Astrocyte of the hippocampus (primary cell): ENCODE results near the gene BTBD6.

Experiments used
- DNase-seq: peaks from one replicate; pipeline ENCODE4 v3.0.0; 2011; ENCODE audit warnings: low read depth, low spot score

The BTBD6 gene

DNA sequence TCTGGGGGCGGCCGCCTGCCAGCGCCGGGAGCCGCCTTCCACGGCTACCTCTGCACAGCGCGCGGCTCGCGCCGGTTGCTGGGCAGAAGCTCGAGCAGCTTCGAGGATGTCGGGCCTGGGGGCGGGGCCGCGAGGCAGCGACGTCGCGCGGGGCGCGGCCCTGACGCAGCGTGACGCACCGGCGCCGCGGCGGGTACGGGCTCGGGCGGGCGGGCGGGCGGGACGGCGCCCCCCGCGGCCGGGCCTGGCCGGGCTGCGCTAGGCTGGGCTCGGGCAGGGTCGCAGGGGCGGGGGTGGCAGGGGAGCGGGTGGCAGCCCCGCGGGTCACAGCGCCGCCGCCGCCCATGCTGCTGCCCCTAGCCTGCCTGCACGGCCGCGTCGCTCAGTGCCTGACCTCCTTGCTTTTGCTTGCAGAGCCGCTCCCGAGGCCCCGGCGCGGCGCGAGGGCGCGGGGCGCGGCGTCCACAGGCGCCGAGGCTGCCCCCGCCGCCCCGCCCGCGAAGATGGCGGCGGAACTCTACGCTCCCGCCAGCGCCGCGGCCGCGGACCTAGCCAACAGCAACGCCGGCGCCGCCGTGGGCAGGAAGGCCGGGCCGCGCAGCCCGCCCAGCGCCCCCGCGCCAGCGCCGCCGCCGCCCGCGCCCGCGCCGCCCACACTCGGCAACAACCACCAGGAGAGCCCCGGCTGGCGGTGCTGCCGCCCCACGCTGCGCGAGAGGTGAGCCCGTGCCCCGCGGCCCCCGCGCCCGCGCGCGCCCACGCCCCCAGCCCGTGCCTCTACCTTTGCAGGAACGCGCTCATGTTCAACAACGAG, at the start of gene BTBD6:
Gene BTBD6, plus strand, starts transcription at position 166 of the 814 bp plus-strand sequence. Its CDS starts 179 bp downstream, at position 345.
- peak; percentile 97 for DNase-seq

DNA sequence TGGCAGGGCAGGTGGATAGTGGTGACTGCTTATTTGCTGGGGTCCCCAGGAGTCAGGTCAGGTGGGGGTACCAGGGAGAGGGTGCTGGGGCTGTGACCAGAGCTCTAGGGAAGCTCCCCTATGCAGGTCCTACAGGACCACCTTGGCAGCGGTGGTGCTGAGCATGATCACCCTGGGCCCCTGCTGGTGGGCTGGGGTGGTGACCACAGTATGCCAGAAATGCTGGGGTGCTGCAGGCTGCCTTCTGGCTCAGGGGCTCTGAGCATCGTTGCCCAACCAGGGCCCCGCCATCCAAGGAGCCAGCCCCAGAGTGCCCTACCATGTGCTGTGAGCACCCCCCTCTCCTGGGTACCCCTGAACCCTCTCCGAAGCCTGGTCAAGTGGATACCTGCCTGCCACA, 49.7 kb upstream of the BTBD6 start:
- DNase-seq: no peak

DNA sequence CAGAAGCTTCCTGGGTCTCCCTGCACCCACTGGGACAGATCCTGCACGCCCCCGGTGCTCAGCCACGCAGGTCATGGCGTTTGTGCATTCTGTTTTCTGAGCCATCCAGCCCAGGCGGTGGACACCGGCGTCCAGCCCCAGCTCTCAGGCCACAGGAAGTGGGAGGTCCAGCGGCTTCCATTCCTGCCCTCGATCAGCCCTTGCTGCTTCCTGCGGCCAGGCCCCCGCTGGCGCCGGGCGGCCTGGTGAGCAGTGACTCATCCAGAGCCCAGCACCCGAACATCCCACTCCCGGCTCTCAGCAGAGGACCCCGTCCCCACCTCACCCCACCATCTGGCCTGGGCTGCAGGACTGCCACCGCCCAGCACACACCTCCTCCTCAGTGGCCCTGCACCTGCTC, 49.2 kb upstream of the BTBD6 start:
- no peak for DNase-seq

DNA sequence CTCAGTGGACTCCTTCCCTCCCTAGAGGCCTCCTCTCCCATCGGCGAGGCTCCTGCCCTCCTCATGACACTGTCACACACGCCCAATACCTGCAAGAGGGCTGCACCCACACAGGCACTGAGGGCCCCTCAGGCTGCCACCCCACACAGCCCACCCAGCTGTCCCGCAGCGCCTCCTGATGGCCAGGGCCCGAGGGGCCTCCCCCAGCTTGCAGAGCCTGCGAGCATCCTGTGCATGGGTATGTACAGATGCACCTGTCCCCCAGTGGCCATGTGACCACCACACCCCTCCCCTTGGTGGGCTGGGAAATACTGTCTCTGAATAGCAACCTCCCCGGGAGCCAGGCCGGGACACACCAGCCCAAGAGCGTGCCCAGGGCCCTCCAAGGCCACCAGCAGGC, 48.3 kb upstream of the BTBD6 start:
- DNase-seq: no peak

DNA sequence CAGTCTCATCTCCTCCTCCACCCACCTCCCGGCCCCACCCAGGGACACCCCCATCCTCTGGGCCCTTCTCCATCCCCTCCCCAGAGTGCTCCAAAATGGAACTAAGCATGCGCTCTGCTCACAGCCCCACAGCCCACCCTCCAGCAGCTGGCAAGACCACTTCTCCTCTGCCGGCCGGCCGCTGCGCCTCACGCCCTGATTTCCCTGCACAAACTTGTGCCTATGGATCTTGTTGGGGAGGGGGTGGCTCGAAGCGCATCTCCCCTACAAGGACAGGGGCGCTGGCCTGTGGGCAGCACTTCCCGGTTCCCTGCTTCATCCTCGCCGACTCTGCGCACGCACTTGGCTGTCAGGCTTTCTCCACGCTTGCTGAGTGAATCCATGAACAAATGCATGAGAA, 47.7 kb upstream of the BTBD6 start:
- no peak for DNase-seq

DNA sequence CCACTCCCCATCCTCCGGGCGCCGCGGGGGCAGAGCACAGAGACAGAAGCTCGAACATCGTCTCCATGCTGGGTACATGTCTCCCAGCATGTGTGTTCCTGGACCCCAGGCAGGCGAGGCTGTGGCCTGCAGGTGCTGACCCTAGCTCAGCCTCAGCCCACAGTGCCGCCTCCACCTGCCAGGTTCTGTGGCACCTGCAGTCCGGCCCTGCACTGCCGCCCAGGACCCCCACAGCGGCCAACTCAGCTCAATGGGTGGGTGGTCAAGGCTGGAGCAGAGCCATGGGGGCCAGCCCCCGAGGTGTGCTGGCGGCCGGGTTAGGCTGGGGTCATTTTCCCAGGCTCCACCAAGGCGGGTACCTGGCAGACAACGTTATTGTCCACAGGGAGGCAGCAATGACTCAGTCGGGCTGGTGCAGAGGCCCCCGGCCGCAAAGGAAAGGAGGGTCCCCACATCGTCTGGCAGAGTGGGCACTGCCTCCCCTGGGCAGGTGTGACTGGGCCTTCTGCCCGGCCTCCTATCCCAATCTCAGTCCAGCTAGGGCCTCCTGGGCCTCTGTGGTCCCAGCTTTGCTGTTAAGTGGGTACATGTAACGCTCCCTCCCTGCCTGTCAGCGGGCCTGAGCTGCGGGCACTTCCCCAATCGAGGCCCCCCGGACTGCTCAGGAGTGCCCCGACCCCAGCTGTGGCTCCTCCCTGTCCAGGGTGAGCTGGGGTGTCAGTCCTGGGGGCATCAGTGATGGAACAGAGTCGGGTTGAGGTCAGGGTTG, 47.0 kb upstream of the BTBD6 start:
- DNase-seq: no peak

DNA sequence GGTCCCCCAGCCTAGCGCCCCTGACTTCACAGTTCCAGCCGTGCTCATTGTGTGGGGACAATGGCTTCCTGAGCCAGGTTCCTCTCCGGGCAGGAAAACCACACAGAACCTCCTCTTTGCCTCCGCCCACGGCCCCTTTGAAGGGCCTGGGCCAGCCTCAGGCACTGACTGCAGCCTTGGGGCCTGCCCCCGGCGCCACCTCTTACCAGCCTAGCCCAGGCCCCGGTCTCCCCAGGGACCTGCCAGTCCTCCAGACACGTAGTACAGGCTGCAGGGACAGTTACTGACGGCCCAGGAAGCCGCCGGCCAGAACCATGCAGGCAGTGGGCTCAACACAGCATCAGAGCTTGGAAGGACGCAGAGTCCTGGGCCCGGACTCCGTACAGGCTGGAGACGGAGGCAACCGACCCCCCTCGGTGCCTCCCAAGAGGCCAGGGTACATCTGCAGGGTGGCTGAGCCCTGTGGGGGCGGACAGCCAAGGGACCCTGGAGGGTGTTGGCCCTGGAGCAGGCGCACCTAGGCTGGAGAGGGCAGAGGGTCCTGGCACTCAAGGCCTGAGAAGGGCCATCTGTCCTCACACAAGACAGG, 46.3 kb upstream of the BTBD6 start:
- no peak for DNase-seq

DNA sequence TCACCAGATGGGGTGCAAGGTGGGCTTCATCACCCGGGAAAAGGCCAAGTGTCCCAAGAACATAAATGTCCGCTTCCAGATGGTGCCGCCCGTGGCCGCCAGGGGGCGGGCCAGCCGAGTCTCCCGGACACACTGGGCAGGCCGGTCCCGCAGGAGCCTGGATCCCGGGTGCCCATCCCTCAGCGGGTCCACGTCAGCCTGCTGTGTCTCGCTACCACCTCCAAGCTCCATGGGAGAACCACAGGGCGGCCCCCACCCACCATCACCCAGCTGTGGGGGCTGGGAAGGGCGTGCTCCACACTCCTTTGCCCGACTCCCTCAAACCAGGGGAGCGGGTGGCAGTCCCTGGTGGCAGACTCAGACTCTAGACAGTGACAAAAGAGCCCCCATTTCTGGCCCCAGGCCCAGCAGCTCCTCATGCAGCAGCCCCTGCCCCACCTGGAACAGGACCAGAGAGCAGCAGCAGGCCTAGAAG, 45.2 kb upstream of the BTBD6 start:
- peak; percentile 87 for DNase-seq

DNA sequence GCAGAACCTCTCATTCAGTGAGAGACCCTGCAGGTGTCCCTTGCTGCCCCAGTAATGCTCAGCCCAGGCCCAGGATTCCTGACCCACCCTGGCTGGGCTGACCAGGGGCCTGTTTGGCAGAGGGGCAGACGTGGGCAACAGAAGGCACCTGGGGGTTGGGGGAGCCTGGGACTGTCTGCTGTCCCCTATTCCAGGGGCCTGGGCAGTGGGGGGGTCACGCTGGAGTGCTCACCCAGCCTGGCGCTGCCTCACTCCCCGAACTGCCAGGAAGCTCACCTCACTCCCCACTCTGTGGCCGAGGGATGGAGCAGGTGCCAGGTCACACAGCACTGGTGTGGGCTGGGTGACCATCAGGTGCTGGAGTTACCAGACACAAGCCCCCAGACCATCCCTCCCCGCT, 44.6 kb upstream of the BTBD6 start:
- DNase-seq: no peak

DNA sequence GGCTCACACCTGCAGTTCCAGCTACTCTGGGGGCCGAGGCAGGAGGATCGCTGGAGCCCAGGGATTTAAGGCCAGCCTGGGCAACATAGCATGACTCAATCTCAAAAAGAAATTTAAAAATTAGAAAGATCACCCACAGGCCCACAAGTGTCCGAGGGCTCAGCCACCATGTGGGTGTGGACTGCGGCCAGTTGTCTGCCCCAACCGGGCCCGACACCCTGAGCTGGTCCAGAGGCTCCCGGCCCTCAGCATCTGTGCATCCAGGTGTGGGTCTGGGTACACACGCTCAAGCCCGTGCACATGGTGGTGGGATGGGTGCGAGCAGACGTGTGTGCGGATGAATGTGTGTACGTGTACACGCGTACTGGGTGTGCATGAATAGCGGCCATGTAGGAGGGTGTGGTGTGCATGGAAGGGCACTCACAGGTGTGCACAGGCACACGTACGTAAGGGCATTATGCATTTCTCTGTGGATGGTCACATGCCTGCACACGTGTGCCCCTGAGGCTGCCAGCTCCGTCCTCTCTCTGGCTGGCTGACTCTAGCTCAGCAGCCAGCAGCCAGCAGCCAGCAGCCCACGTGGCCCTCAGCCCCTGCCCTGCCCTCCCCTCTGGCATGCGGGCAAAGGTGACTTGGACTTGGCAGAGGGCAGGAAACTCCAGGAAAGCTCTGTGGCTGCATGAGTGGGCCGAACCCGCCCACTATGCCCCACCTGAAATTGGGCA, 44.0 kb upstream of the BTBD6 start:
- DNase-seq: peak; percentile 42

DNA sequence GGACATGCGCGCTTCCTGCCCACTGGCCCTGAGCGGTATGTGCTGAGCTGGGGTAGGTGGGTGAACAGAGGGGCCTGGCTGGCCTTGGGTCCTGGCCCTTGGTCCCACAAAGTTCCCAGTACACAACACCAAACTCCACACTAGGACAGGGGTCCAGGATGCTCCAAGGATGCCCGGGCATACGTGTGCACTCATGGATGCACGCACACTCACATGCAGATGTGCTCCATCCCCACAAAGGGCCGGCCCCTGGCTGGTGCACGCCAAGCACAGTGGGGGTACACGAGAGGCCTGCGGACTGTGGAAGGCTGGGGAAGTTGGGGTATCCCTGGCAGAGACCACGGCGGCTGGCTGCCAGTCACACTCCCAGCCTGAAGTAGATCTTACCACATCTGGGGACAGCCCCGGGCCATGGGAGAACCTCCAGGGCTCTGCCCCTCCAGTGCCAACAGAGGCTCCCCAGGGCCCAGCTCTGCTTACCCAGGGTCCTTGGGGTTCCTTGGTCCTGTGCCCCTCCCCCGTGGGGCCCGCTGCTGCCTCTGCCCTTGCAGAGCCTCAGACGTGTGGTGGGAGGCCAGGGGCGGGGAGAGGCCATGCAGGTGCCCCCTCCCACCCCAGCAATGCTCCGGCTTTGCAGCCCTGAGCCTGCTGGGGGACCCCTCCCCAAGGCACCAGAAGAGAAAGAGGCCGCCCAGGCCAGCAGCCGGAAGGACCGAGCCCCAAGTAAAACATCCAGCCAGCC, 43.2 kb upstream of the BTBD6 start:
- DNase-seq: no peak

DNA sequence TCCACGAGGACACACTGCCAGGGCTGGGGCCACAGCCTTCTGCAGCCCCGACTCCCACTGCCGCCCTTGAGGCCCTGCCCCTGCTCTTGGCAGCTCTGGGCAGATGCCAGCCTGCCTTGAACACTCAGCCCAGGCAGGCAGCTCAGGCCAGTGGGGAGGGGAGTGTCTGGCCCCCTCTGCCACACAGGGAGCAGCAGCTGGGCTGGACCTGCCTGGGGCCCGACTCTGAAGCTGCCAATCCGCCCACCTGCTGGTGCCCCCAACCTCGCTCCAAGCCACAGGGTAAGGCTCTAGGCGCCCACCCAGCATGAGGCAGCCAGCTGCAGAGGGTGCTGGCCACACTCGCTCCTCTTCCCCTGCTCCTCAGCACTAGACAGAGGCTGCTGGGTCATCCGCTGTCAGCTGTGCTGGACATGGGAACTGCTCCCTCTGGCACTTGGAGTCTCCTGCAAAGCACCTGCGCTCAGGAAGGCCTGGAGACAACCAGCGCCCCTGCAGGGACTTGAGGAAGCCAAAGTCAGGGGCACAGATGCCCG, 42.6 kb upstream of the BTBD6 start:
- peak; percentile 42 for DNase-seq

DNA sequence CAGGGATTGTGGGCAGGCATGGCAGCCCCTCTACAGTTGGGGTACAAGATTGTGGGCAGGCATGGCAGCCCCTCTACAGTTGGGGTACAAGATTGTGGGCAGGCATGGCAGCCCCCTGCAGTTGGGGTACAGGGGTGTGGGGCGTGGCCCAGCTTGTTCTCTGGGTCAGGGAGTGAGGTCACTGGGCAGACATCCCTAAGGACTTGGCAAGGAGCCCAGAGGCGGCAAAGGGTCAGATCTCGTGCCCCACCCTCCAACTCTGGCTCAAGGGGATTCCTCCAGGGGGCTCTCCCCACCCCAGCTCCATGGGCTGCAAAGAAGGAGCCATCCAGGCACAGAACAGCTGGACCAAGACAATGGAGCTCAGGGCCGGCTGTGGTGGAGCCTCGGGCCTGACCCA, 41.5 kb upstream of the BTBD6 start:
- no peak for DNase-seq

DNA sequence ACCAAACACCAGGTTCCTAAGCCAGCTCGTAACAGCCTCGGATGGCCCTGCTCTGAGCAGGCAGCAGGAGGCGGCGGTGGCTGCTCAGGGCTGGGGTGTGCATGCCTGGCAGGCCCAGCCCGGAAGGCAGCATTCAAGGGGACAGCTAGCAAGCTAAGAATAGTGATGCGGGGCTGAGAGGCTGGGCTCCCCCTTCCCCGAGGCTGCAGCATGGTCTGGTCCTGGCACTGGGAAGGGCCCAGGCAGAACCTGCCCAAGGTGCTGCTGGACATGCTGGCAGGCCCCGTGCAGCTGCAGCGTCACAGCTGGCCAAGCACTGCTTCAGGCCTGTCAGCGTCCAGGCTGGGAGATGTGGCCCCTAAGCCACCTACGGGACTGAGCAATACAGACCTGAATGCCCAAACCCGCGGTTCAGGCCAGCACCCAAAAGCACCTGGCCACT, 40.9 kb upstream of the BTBD6 start:
- no peak for DNase-seq

DNA sequence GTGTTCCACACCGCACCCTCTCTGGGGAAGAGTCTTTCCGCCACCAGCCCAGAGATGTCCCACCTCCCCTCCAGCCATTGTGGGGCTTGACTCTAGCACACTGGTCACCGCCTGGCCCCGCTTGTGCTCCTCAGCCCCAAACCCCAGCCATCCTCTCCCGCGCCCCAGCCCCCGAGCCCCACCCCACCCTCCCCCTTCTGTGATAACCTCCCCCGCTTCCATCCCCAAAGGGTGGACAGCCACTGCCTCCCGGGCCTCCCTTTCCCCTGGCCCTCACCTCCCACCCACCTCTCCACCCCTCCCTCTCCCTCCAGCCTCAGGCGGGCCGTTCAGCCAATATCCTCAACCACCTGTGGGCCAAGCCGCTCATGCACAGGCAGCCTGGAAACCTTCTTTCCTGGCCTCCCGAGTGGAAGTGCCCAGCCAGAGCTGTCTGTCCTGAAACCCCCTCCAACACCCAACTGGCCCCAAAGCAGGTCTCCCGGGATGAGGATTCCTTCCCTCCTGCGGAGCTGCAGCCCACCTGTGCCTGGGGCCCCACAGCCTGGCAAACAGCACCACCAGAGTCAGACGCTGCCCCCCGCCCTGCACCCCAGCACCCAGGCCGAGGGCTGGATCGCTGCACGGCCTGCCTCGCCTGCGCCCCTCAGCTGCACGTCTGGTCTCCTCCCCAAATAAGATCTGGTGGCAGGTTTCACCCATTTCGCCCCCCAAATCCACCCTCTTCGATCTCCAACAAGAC, 40.2 kb upstream of the BTBD6 start:
- no peak for DNase-seq

DNA sequence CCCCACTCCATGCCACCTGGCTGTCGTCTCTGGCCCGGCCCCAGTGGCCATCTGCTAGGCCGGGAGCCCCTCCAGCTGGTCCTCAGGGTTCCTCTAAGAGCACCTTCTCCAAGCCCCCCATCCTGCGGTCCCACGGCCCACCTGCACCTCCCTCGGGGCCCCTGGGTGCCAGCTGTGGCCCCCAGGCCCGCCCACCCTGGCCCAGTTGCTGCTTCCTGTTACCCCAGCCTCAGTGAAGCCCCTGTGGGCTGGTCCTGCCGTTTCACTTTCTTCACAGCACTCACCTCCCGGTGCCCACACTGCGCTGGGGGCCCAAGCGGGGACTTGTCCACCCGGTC, 39.6 kb upstream of the BTBD6 start:
- no peak for DNase-seq

DNA sequence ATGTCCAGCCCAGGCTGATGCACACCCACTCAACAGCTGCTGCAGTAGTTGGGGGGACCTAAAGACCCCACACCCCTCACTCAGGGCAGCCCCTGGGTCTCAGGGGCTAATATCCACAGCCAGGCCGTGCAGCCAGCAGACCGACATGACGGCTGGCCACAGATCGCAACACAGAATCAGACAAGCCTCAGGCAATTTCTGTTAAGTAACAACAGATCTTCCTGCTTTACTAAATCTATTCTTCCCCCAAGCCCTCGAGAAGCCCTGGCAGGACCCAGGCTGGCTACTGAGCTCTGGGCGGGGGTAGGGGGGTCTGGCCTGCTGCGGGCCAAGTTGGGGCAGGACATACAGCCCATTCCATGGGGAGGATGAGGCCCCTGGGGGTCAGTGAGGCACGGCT, 39.2 kb upstream of the BTBD6 start:
- no peak for DNase-seq

DNA sequence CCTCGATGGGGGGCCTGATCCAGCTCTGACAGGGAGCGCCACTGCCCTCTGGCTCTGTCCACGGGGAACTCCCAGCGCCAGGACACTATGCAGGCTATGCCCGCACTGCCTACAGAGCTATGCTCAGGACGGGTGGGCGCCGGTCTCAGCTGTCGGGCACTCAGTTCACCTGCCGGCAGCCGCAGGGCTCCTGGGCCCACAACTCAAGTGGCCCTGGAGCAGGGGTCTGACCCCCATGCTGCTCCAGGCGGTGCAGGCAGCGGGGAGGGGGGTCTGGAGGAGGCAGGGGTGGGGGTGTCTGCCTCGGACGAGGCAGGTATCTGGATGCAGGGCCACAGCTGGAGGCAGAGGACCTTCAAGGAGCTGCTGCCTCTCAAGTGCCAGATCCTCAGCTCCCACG, 38.7 kb upstream of the BTBD6 start:
- DNase-seq: no peak

DNA sequence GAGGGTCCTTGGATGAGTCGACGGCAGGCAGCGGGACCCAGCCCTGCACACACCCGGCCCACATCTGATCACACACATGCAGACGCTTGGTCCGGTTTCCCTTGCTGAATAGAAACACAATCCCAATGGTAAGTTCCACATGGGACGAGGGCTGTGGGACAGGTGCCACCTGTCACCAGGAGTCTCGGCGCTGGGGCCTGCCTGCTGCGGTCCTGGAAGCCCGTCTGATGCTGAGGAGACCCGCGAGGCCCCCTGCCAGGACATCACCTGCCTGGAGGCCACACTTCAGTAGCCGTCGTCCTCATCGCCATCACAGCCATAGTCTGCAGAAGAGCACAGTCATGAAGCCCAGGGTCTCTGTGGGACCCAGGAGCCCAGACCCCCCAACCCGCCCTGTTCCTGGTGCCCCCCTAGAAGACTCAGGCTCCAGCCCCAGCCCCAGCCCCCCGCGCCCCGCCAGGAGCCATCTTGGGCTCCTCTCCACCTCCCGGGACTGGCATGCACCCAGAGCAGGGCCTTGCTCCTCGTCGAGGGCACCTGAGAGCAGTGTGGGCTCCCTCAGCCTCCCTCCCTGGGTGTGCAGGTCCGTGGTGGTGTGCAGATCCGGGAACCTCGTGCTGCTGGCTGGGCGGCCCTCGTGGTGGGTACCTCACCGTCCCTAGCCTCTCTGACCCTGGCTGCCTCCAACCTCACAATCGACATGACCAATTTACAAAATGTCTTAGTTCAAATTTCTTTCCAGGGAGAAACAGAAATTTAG, 37.9 kb upstream of the BTBD6 start:
- DNase-seq: no peak
